Measurements from ENCODE around the gene ZNF189.

GRCh38 chr9:101375546-101375945 is 23.1 kb upstream of the ZNF189 start:
- TF ChIP-seq, protein P1, sequence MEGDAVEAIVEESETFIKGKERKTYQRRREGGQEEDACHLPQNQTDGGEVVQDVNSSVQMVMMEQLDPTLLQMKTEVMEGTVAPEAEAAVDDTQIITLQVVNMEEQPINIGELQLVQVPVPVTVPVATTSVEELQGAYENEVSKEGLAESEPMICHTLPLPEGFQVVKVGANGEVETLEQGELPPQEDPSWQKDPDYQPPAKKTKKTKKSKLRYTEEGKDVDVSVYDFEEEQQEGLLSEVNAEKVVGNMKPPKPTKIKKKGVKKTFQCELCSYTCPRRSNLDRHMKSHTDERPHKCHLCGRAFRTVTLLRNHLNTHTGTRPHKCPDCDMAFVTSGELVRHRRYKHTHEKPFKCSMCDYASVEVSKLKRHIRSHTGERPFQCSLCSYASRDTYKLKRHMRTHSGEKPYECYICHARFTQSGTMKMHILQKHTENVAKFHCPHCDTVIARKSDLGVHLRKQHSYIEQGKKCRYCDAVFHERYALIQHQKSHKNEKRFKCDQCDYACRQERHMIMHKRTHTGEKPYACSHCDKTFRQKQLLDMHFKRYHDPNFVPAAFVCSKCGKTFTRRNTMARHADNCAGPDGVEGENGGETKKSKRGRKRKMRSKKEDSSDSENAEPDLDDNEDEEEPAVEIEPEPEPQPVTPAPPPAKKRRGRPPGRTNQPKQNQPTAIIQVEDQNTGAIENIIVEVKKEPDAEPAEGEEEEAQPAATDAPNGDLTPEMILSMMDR (IDR thresholded peaks at IDR 0.05; ENCODE audit: low read depth, low read length): no peak
- TF ChIP-seq POLR2A (IDR thresholded peaks at IDR 0.05; ENCODE audit: extremely low read depth, insufficient read length): no peak
- TF ChIP-seq, protein P2, sequence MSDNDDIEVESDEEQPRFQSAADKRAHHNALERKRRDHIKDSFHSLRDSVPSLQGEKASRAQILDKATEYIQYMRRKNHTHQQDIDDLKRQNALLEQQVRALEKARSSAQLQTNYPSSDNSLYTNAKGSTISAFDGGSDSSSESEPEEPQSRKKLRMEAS (IDR thresholded peaks at IDR 0.05; ENCODE audit: low read depth, low read length): no peak
